AG04450 (cell line): ENCODE results near the gene MBD4. TPM values are rescaled to one million over a fixed set of nuclear protein-coding genes. Genes with fewer than 3 reads are reported as not detected.
"Not testable (repeated sequence)": the region's sequence is repeated elsewhere in the genome, so short reads cannot be mapped to it uniquely, and the experiment has no call there.

Experiments used
- CTCF ChIA-PET: fragments of 300-600, 350-600 bp; formaldehyde crosslinking; extraction: SDS; loops from one replicate; lab custom pipeline; 2022; ENCODE audit warnings: antibody characterized with exemption, inconsistent platforms; lab: Charles Lee
- POLR2A ChIA-PET: fragments of 350-600 bp; formaldehyde crosslinking; extraction: SDS; loops from one replicate; lab custom pipeline; 2021; ENCODE audit warnings: antibody characterized with exemption, inconsistent platforms; lab: Yijun Ruan, JAX
- DNase-seq: peaks from one replicate; pipeline ENCODE4 v3.0.0-alpha.2; 2011; ENCODE audit warnings: low read depth, low spot score
- H3K27ac ChIP-seq: one replicate; pipeline ENCODE4 v1.5.1; 2012; ENCODE audit warnings: low read depth, low read length, control low read depth
- H3K27me3 ChIP-seq: one replicate; pipeline ENCODE4 v1.6.0; 2012; ENCODE audit warnings: low read length; ENCODE audit not compliant: control insufficient read depth, insufficient read depth
- H3K4me3 ChIP-seq: 2 replicates; pipeline ENCODE4 v1.5.1; 2011; ENCODE audit warnings: mild to moderate bottlenecking, low read depth, low read length, control low read depth
- H3K9me3 ChIP-seq: 2 replicates; pipeline ENCODE4 v1.5.1; 2012; ENCODE audit warnings: low read length; ENCODE audit not compliant: control insufficient read depth, insufficient read depth
- polyA plus RNA-seq: library from polyadenylated mRNA; depleted of rRNA; stranded (reverse); fragments of >200 nt; gene quantifications from 2 replicates; pipeline ENCODE4 v1.2.3, GENCODE V29; 2011
- TF ChIP-seq, protein P1 (sequence below): IDR thresholded peaks from 2 replicates; pipeline ENCODE4 v1.5.1; 2011; ENCODE audit warnings: low read depth, low read length, control low read depth, inconsistent platforms

MBD4 gene
- polyA plus RNA-seq, 1 experiment, result 35.6 TPM

DNA sequence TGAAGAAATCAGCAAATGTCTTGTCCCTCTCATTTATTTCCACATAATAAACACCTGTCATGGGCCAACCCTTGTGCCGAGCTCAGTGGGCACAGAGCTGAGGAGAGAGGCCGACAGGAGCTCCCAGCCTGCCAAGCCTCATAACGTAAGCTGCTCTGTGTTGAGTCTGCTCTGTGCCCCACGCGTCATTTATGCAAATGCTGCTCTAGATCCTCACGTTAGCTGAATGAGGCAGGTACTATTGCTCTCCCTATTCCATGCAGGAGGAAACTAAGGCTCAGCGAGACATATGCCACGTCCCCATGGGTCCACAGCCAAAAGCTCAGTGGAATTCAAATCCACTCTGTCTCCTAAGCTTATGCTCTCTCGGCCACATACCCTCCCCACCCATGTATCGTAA lies 52.8 kb downstream of the MBD4 start:
- Histone ChIP-seq H3K27ac (no peak overlapping the region), H3K9me3 (no peaks in the 10 kb centered on the region), H3K27me3 (no peaks in the 10 kb centered on the region), H3K4me3 (no peak overlapping the region)
- TF ChIP-seq, protein P1, sequence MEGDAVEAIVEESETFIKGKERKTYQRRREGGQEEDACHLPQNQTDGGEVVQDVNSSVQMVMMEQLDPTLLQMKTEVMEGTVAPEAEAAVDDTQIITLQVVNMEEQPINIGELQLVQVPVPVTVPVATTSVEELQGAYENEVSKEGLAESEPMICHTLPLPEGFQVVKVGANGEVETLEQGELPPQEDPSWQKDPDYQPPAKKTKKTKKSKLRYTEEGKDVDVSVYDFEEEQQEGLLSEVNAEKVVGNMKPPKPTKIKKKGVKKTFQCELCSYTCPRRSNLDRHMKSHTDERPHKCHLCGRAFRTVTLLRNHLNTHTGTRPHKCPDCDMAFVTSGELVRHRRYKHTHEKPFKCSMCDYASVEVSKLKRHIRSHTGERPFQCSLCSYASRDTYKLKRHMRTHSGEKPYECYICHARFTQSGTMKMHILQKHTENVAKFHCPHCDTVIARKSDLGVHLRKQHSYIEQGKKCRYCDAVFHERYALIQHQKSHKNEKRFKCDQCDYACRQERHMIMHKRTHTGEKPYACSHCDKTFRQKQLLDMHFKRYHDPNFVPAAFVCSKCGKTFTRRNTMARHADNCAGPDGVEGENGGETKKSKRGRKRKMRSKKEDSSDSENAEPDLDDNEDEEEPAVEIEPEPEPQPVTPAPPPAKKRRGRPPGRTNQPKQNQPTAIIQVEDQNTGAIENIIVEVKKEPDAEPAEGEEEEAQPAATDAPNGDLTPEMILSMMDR, result no peak
- POLR2A ChIA-PET, result no interaction called here
- no peak for DNase-seq
- CTCF ChIA-PET, result interaction anchor here (1.7 kb wide), 1 partner anchor 49 kb away, joined by 5 read pairs; no protein-coding TSS in a partner anchor

DNA sequence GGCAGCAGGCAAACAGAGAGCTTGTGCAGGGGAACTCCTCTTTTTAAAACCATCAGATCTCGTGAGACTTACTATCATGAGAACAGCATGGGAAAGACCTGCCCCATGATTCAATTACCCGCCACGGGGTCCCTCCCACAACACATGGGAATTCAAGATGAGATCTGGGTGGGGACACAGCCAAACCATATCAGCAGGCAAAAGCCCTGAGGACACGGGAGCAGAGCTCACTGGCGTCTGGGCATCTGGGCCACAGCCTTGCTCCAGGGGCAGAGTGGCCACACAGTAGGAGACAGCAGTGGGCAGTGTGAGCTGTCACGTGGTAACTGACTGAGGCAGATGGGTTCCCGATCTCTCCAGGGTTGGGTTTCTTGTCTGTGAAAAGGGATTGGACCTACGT lies 54.2 kb downstream of the MBD4 start:
- DNase-seq, H3K9me3 ChIP-seq, H3K4me3 ChIP-seq, H3K27me3 ChIP-seq, H3K27ac ChIP-seq: not testable (repeated sequence)
- CTCF ChIA-PET, result interaction anchor here (0.5 to 1.2 kb wide), 2 partner anchors 43 to 353 kb away, joined by 3 read pairs; partner anchors contain the start of gene EFCAB12
- POLR2A ChIA-PET, result interaction anchor here (0.6 kb wide), 1 partner anchor 208 kb away, joined by 9 read pairs; no protein-coding TSS in a partner anchor

DNA sequence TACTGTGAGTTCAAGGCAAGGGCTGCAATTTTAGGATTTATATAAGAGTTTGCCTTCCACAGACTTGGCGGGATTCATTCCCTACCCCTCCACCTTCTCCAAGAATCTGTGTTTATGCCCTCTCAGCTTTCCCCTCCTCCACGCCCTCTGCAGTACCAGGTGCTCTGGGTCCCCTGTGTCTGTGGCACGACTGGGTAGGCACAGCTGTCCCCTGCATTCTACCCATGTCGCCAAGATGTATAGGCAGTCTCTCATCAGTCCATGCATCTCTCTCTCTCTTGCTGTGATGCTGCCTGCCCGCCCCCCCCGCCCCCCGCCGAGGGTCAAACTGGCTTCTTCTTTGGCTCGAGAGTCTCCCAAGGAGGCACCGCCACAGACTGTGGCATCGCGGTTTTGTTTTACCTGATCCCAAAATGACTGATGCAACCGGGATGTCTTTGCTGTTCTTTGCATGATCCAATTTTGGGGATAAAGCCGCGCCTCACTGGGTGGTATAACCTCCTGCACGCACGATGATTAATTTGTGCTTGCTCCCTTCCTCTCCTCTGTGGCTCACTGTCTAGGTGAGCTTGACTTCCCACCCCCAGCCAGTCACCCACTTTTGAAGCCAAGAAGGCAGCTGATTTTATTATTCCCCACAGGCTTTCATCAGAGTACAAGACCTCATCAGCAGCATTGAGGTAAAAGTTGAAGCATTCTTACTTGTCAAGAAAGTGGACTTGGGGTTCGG lies 55.0 kb downstream of the MBD4 start:
- no peak for DNase-seq
- no peaks in the 10 kb centered on the region; the same call in 1 of the 2 replicates for H3K9me3 ChIP-seq
- H3K27ac ChIP-seq, result no peak overlapping the region
- TF ChIP-seq, protein P1, result no peak
- no peak overlapping the region for H3K4me3 ChIP-seq
- H3K27me3 ChIP-seq, result no peaks in the 10 kb centered on the region
- CTCF ChIA-PET, result interaction anchor here (0.5 to 1.5 kb wide), 4 partner anchors 44 to 354 kb away, joined by 3 read pairs; partner anchors contain the start of gene EFCAB12
- POLR2A ChIA-PET, result interaction anchor here (0.6 kb wide), 1 partner anchor 207 kb away, joined by 9 read pairs; no protein-coding TSS in a partner anchor

DNA sequence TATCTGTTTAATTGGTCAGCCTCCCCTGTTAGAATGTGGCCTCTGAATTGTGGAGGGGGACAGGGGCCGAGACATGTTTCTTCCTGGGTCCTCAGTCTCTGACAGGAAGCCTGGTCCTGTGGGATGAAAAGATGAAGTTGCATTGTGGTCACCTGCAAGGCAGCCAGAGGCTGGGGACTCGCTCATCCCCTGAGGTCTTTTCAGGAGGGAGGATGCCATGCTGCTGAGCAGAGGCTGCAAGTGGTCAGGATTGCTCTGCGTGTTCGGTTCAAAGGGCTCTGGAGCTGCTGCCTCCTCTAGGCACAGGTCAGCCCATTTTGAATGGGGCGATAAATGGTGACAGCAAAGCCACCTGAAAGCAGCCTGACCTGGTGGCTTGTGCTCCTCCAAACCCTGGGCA lies 55.6 kb downstream of the MBD4 start:
- not testable (repeated sequence) for H3K9me3 ChIP-seq, H3K4me3 ChIP-seq, DNase-seq, H3K27me3 ChIP-seq, H3K27ac ChIP-seq
- ChIA-PET POLR2A (interaction anchor here (1.1 kb wide), 1 partner anchor 51 kb away, joined by 4 read pairs; no protein-coding TSS in a partner anchor), CTCF (interaction anchor here (0.7 to 2.8 kb wide), 13 partner anchors 15 to 557 kb away, joined by 3 to 31 read pairs (median 8); partner anchors contain the start of genes EFCAB12, IFT122 and MBD4)

DNA sequence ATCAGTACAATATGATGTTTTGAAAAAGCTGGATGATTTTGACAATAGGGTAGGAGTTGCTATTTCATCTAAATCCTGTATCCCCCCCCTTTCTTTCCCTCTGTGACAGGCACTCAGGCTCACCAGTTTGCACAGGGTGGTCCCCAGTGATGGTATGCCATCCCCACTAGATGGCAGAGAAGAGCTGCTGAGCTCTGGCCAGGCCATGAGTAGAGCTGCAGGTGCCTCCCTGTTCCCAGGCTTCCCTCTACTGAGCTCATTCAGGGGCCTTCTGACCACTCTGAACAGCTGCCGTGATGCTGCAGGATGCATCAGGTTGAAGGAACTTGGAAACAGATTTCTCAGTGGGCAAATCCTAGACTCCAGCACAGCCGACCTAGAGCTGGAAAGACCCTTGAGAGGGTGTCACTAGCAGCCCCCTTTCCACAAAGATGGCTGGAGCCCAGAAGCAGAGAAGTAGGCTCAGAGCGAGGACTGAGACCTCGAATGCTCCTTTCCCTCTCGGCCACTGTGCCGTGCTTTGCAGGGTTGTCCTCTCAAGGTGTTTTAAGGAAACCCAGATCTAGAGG lies 56.4 kb downstream of the MBD4 start:
- no peak overlapping the region for H3K4me3 ChIP-seq
- POLR2A ChIA-PET, result interaction anchor here (0.6 to 1.2 kb wide), 5 partner anchors 45 to 188 kb away, joined by 3 to 7 read pairs (median 4); partner anchors contain the start of gene EFCAB12
- CTCF ChIA-PET, result interaction anchor here (0.6 to 2.8 kb wide), 44 partner anchors 9 to 558 kb away, joined by 3 to 31 read pairs (median 4); partner anchors contain the start of genes EFCAB12, IFT122 and MBD4

More for the DNA sequence above, 56.4 kb downstream of the MBD4 start:
- Histone ChIP-seq H3K27me3 (no peaks in the 10 kb centered on the region), H3K9me3 (peaks cover under 1% of the 10 kb centered on the region), H3K27ac (no peak overlapping the region)
- DNase-seq, result peak; percentile 49
- TF ChIP-seq, protein P1, result peak; percentile 91
